Left hindlimb (tissue), 1 donor: ENCODE measurements around the gene BLOC1S4.

Source experiments
- DNase-seq: peaks from one replicate; pipeline ENCODE4 v3.0.0-alpha.2; 2018

The BLOC1S4 gene

GRCh38 chr4:6692806-6693205, 23.2 kb upstream of the BLOC1S4 start:
- DNase-seq, result no peak

GRCh38 chr4:6693231-6694176, 22.5 kb upstream of the BLOC1S4 start, which contains the start of gene S100P:
Gene S100P (plus strand): TSS chr4:6693878. CDS start chr4:6693933, 55 bp downstream.
- no peak for DNase-seq

- DNase-seq, result no peak
These were observed 21.6 kb upstream of the BLOC1S4 start for GRCh38 chr4:6694177-6694901.

- no peak for DNase-seq
These were observed 20.0 kb upstream of the BLOC1S4 start for GRCh38 chr4:6695660-6696610.

GRCh38 chr4:6696611-6697010, 19.4 kb upstream of the BLOC1S4 start:
- DNase-seq, result no peak

GRCh38 chr4:6697131-6697530, 18.8 kb upstream of the BLOC1S4 start:
- DNase-seq, result no peak

- no peak for DNase-seq
These were observed 16.6 kb upstream of the BLOC1S4 start for GRCh38 chr4:6699388-6699787.

- DNase-seq, result no peak
These were observed 16.1 kb upstream of the BLOC1S4 start for GRCh38 chr4:6699903-6700302.

- DNase-seq, result no peak
These were observed 14.6 kb upstream of the BLOC1S4 start for GRCh38 chr4:6701371-6701770.

GRCh38 chr4:6702761-6703160, 13.2 kb upstream of the BLOC1S4 start:
- DNase-seq, result no peak

- no peak for DNase-seq
These were observed 12.2 kb upstream of the BLOC1S4 start for GRCh38 chr4:6703786-6704185.

- no peak for DNase-seq
These were observed 10.3 kb upstream of the BLOC1S4 start for GRCh38 chr4:6705646-6706045.

GRCh38 chr4:6706173-6706572, 9.8 kb upstream of the BLOC1S4 start:
- DNase-seq, result no peak

- peak; percentile 97 for DNase-seq
These were observed 6.5 kb upstream of the BLOC1S4 start, which contains the start of gene MRFAP1L1 for GRCh38 chr4:6709230-6710114. Gene MRFAP1L1 (minus strand): TSS chr4:6709865. CDS start chr4:6709629, 236 bp downstream.

- DNase-seq, result no peak
These were observed 5.7 kb upstream of the BLOC1S4 start for GRCh38 chr4:6710282-6710681.

GRCh38 chr4:6710996-6711395, 5.0 kb upstream of the BLOC1S4 start:
- no peak for DNase-seq

GRCh38 chr4:6714954-6715353, 1.0 kb upstream of the BLOC1S4 start:
- DNase-seq, result no peak

GRCh38 chr4:6715704-6716017, 313 bp upstream of the BLOC1S4 start:
- DNase-seq, result no peak

- DNase-seq, result no peak
These were observed 1.1 kb downstream of the BLOC1S4 start for GRCh38 chr4:6716958-6717655.

GRCh38 chr4:6718932-6719610, 3.1 kb downstream of the BLOC1S4 start:
- DNase-seq, result no peak
